Adrenal gland (tissue), 5 donors: ENCODE results near the gene DOCK10.

Source experiments
- CTCF ChIP-seq, 6 experiments: fragments of 450-650 bp in 4 of 6; fragments of 200-600 bp in 2 of 6; sonication (generic) in 1 of 6; IDR thresholded peaks; 1 replicate in 5 of 6; 2 replicates in 1 of 6; pipeline versions ENCODE4 v1.5.1 to v1.8.0; 2016 to 2021; ENCODE audit warnings: antibody characterized with exemption in 6 of 6, mild to moderate bottlenecking in 2 of 6, moderate library complexity in 1 of 6
- POLR2A ChIP-seq, 2 donors: fragments of 450-650 bp; IDR thresholded peaks; one replicate each; pipeline ENCODE4 v1.6.1; 2017; ENCODE audit warnings: antibody characterized with exemption in 2 of 2, mild to moderate bottlenecking in 2 of 2, moderate library complexity in 1 of 2
- donor health status: DM: no; HTN: no; CAD: no.

- TF ChIP-seq CTCF (IDR thresholded peaks at IDR 0.05) (no peak), POLR2A (IDR thresholded peaks at IDR 0.05) (no peak)
Measured at GRCh38 chr2:224831530-224831929, 210.7 kb downstream of the DOCK10 start.
